H7 (cell line): ENCODE data around the gene JSRP1. TPM values are rescaled to one million over a fixed set of nuclear protein-coding genes. Genes with fewer than 3 reads are reported as not detected.

Experiments
- DNase-seq: peaks from one replicate; pipeline ENCODE4 v3.0.0; 2012
- H3K27me3 ChIP-seq: 2 replicates; pipeline ENCODE4 v1.6.0; 2011; ENCODE audit warnings: mild to moderate bottlenecking, low read length; ENCODE audit not compliant: control insufficient read depth, insufficient read depth
- H3K36me3 ChIP-seq: replicated peaks from 2 replicates; pipeline ENCODE4 v1.5.1; 2011; ENCODE audit warnings: low read length; ENCODE audit not compliant: control insufficient read depth, insufficient read depth
- H3K4me3 ChIP-seq: 2 replicates; pipeline ENCODE4 v1.5.1; 2011; ENCODE audit warnings: low read depth, mild to moderate bottlenecking, control low read depth, low read length, moderate library complexity; ENCODE audit not compliant: insufficient read depth
- total RNA-seq: library from RNA; depleted of rRNA; stranded (reverse); fragments of >200 nt; shearing (Covaris generic); gene quantifications from 2 replicates; pipeline ENCODE4 v1.2.3, GENCODE V29; 2014; rRNA removed

Gene JSRP1
- not detected in 2 replicates for total RNA-seq

GRCh38 chr19:2255982-2256685 lies at the start of gene JSRP1:
JSRP1 (minus strand) TSS chr19:2256417; CDS start chr19:2255314, 1,103 bp downstream.
- Histone ChIP-seq H3K4me3 (no peak within 1 kb of the TSS), H3K27me3 (peaks cover 14% of the 10 kb centered on the region), H3K36me3 (no peaks in the 10 kb centered on the region)
- DNase-seq, result peak; percentile 76

DNA sequence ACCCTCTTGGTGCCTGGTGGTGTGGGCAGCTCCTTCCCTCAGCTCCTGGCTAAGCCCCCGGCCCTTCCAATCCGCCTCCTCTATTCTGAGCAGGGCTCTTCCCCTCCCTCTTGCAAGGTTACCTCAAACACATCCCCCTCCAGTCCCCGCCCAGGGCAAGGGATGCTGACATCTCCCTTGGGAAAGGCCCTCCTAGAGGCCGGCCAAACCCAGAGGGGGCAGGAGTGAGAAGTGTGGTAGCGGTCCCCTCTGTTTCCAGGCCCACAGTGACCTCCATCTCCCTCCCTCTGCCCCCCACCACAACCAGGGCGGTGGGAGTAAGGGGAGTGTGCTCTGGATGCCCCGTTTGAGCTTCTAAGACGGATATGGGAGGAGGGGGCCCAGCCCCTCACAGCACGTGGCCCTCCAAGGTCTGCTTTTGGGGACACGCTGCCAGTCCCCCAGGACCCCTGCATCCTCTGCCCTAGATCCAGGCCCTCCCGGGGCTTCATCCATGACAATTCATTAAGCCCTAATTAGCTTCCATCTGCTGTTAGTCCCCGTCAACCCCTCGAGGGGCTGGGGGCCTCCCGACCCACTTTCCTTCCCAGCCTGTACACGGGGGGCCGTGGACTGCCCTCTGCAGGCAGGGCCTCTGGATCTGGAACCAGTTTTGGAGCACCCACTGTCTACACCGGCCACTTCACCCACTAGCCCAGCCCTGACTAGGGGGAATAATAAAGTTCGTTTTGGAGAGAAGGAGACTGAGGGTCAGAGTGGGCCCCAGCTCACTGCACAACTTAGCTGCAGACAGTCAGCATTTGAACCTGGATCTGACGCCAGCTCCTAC lies 49.4 kb upstream of the JSRP1 start:
- DNase-seq, result peak; percentile 62
- peaks cover 16% of the 10 kb centered on the region for H3K27me3 ChIP-seq
- H3K4me3 ChIP-seq, result no peak overlapping the region
- no peaks in the 10 kb centered on the region for H3K36me3 ChIP-seq

GRCh38 chr19:2303211-2303798 lies 47.1 kb upstream of the JSRP1 start:
- Histone ChIP-seq H3K4me3 (no peak overlapping the region), H3K27me3 (peaks cover 12% of the 10 kb centered on the region), H3K36me3 (no peaks in the 10 kb centered on the region)
- peak; percentile 65 for DNase-seq

DNA sequence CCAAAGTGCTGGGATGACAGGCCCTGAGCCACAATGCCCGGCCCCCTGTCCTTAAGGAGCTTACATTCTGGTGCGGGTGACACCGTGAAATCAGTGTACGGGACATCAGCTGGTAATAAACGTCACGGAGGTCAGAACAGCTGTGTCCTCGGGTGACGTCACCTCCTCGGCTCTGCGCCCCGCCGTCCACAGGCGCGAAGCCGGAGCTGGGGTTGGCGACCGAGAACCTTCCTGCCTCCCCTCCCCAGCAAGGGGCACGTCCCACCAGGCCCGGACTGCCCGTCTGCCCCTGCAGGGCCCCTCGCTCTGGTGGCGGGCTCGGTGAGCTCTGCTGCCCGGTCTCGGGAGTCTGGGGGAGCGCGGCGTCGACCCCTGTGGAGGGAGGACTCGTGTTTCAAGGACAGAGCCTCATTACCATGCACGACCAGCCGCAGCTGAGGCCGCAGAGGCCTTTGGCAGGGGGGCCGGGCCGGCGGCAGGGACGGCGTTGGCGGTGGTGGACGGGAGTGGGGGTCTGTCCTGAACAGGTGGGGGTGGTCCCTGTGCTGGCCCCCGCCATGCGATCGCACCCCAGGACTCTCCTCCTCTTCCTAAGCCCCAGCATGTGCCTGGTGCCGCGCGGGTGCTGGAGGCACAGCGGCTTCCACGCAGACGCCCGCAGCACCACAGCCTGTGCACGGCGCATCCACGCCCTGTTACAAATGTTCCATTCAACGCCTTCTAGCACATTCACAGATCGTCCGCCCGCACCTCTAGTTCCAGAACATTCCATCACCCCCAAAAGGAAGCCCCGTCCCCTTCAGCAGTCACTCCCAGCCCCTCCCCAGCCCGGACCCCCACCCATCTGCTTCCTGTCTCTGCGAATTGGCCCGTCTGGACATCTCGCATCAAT lies 46.3 kb upstream of the JSRP1 start:
- Histone ChIP-seq H3K27me3 (peaks cover 6% of the 10 kb centered on the region), H3K4me3 (no peak overlapping the region; the same call in 1 of the 2 replicates), H3K36me3 (no peaks in the 10 kb centered on the region)
- peak; percentile 93 for DNase-seq

- peak; percentile 59 for DNase-seq
- no peaks in the 10 kb centered on the region for H3K36me3 ChIP-seq
- H3K27me3 ChIP-seq, result peaks cover 2% of the 10 kb centered on the region
- no peak overlapping the region for H3K4me3 ChIP-seq
These were observed 44.3 kb upstream of the JSRP1 start for GRCh38 chr19:2300533-2300932.

DNA sequence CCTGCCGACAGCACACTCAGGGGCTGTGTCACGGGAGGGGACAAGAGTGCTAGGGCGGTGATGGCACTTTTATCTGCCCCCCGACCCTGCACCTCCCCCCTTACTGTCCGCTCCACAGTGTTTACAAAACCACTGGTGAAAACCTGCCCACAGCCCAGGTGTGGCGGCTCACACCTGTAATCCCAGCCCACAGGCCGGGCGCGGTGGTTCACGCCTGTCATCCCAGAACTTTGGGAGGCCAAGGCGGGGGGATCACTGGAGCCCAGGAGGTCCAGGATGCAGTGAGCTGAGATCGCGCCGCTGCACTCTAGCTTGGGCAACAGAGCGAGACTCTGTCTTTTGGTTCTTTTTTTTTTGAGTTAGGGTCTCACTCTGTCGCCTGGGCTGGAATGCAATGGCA lies 39.9 kb upstream of the JSRP1 start:
- Histone ChIP-seq H3K36me3 (no peaks in the 10 kb centered on the region), H3K27me3 (peaks cover 9% of the 10 kb centered on the region; the same call in 1 of the 2 replicates), H3K4me3 (no peak overlapping the region)
- no peak for DNase-seq

GRCh38 chr19:2294687-2295335 lies 38.6 kb upstream of the JSRP1 start:
- Histone ChIP-seq H3K27me3 (peaks cover 23% of the 10 kb centered on the region; the same call in 1 of the 2 replicates), H3K36me3 (no peaks in the 10 kb centered on the region), H3K4me3 (no peak overlapping the region)
- peak; percentile 71 for DNase-seq

GRCh38 chr19:2291185-2291751 lies 35.1 kb upstream of the JSRP1 start:
- Histone ChIP-seq H3K36me3 (no peaks in the 10 kb centered on the region), H3K4me3 (peak overlapping the region; percentile 25; the same call in 1 of the 2 replicates), H3K27me3 (peaks cover 35% of the 10 kb centered on the region; the same call in 1 of the 2 replicates)
- DNase-seq, result peak; percentile 94

DNA sequence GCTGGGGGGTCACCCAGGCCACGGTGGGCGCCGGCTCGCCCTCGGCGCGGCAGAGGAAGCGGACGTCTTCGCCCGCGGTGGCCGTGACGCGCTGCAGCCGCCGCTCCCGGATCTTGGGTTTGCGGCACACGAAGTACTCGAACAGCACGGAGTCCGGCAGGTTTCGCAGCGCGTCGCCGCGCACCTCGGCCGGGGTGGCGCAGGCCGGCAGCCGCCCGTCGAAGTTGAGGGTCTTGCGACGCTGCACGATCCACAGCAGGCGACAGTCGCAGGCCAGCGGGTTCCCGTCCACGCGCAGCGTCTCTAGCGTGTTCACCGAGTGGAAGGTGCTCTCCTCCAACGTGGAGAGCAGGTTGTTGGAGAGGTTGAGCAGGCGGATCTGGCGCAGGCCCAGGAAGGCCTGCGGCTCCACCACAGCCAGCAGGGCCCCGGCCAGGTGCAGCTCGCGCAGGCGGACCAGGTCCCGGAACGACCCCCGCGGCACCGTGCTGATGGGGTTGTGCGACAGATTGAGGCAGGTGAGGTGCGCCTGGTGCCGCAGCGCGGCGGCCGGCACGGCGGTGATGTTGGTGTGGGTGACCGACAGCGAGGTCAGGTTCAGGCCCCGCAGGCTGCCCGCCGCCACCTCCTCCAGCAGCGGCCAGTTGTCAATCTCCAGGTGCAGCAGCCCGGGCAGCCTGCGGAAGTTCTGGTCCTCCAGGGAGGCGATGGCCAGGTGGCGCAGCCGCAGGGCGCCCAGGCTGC lies 34.4 kb upstream of the JSRP1 start:
- H3K27me3 ChIP-seq, result peaks cover 35% of the 10 kb centered on the region; the same call in 1 of the 2 replicates
- peak; percentile 86 for DNase-seq
- H3K36me3 ChIP-seq, result no peaks in the 10 kb centered on the region
- H3K4me3 ChIP-seq, result peak overlapping the region; percentile 25; the same call in 1 of the 2 replicates

GRCh38 chr19:2289714-2290435 lies 33.7 kb upstream of the JSRP1 start:
- peak overlapping the region; percentile 29; the same call in 1 of the 2 replicates for H3K4me3 ChIP-seq
- H3K36me3 ChIP-seq, result no peaks in the 10 kb centered on the region
- peaks cover 33% of the 10 kb centered on the region; the same call in 1 of the 2 replicates for H3K27me3 ChIP-seq
- DNase-seq, result peak; percentile 83

- peak; percentile 68 for DNase-seq
- H3K27me3 ChIP-seq, result peaks cover 33% of the 10 kb centered on the region; the same call in 1 of the 2 replicates
- H3K36me3 ChIP-seq, result no peaks in the 10 kb centered on the region
- H3K4me3 ChIP-seq, result no peak overlapping the region
These were observed 32.8 kb upstream of the JSRP1 start for GRCh38 chr19:2288818-2289713.
